ENCODE data around the gene ERC1.
A peak's percentile ranks its signal among the peaks of the same experiment; 100 is the strongest.

Gene ERC1

DNA sequence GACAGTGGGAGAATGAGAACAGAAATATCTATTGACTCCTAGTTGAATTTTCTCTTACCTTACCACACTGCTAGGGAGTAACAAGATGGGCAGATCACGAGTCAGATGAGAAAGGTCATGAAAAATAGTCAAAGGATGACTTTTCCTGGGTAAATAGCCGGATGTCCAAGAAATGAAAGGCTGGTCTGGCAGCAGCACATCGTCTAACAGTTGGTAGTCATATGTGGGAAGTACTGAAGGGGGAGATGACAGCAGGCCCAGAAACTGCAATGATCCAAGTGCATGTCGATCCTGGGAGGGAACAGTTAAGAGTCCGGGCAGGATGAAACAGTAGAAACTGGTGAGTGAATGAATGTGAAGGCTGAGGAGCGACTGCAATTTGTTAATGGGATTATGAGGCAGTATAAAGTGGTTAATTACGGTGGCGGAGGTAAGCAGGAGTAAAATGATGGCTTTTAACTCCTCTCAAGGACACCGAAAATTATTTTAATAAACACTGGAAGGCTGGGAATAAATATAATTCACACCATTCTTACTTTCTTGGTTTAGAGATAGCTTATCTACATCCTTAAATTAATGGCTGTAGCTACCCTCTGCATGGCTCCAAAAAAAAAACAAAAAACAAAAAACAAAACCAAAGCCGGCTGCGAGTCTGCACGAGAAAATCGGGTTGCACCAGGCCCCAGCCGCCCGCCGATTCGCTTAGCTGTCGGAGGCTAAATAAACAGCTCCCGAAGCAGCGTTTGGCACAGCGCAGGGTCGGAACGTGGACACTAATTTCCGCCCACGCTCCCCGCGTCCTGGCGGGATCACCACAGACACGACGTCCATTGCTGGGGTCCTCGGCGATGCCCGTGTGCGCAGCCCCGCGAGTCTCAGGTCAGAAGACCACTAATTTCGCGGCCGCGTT is 1.0 kb upstream of the ERC1 start (continued):
- TF ChIP-seq, protein P1, sequence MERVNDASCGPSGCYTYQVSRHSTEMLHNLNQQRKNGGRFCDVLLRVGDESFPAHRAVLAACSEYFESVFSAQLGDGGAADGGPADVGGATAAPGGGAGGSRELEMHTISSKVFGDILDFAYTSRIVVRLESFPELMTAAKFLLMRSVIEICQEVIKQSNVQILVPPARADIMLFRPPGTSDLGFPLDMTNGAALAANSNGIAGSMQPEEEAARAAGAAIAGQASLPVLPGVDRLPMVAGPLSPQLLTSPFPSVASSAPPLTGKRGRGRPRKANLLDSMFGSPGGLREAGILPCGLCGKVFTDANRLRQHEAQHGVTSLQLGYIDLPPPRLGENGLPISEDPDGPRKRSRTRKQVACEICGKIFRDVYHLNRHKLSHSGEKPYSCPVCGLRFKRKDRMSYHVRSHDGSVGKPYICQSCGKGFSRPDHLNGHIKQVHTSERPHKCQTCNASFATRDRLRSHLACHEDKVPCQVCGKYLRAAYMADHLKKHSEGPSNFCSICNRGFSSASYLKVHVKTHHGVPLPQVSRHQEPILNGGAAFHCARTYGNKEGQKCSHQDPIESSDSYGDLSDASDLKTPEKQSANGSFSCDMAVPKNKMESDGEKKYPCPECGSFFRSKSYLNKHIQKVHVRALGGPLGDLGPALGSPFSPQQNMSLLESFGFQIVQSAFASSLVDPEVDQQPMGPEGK (tag by site-specific recombination; IDR thresholded peaks at IDR 0.05) = no peak
- TF ChIP-seq ZNF510 (tag by site-specific recombination; IDR thresholded peaks at IDR 0.05; ENCODE audit: insufficient replicate concordance) (no peak), ZNF624 (tag by site-specific recombination; IDR thresholded peaks at IDR 0.05) (0 out of 2 replicates have a peak, but pooled peaks have one; percentile 40), ZNF114 (tag by site-specific recombination; IDR thresholded peaks at IDR 0.05) (no peak), ZNF140 (tag by site-specific recombination; IDR thresholded peaks at IDR 0.05) (no peak), ZNF677 (tag by site-specific recombination; IDR thresholded peaks at IDR 0.05) (0 out of 2 replicates have a peak, but pooled peaks have one; percentile 19), KLF16 (tag by site-specific recombination; IDR thresholded peaks at IDR 0.05) (no peak), ZNF571 (tag by site-specific recombination; IDR thresholded peaks at IDR 0.05) (no peak), ZNF626 (tag by site-specific recombination; IDR thresholded peaks at IDR 0.05) (no peak), BCL11B (tag by site-specific recombination; IDR thresholded peaks at IDR 0.05; ENCODE audit: low read depth) (no peak), SCRT2 (tag by site-specific recombination; IDR thresholded peaks at IDR 0.05) (0 out of 2 replicates have a peak, but pooled peaks have one; percentile 7), SP3 (tag by site-specific recombination; IDR thresholded peaks at IDR 0.05) (no peak), ZBTB8A (tag by site-specific recombination; IDR thresholded peaks at IDR 0.05) (no peak), ZNF169 (tag by site-specific recombination; IDR thresholded peaks at IDR 0.05) (no peak), ZNF654 (tag by site-specific recombination; IDR thresholded peaks at IDR 0.05; ENCODE audit: low read depth) (no peak), ZNF292 (tag by site-specific recombination; IDR thresholded peaks at IDR 0.05; ENCODE audit: borderline replicate concordance, low read depth) (no peak), ZBTB7A (tag by site-specific recombination; IDR thresholded peaks at IDR 0.05; ENCODE audit: low read depth) (no peak), ZNF501 (tag by site-specific recombination; IDR thresholded peaks at IDR 0.05) (0 out of 2 replicates have a peak, but pooled peaks have one; percentile 27), TCF7L2 (IDR thresholded peaks at IDR 0.05; ENCODE audit: borderline replicate concordance, low read depth, low read length) (no peak), PRDM1 (tag by site-specific recombination; IDR thresholded peaks at IDR 0.05) (peak; percentile 82), ZNF23 (tag by site-specific recombination; IDR thresholded peaks at IDR 0.05; ENCODE audit: borderline replicate concordance) (no peak), ZNF174 (tag by site-specific recombination; IDR thresholded peaks at IDR 0.05) (no peak), MYNN (tag by site-specific recombination; IDR thresholded peaks at IDR 0.05; ENCODE audit: borderline replicate concordance) (peak; percentile 90), OSR2 (tag by site-specific recombination; IDR thresholded peaks at IDR 0.05) (peak; percentile 10), ZNF266 (tag by site-specific recombination; IDR thresholded peaks at IDR 0.05; ENCODE audit: low read depth) (no peak)
- TF ChIP-seq, protein P2, sequence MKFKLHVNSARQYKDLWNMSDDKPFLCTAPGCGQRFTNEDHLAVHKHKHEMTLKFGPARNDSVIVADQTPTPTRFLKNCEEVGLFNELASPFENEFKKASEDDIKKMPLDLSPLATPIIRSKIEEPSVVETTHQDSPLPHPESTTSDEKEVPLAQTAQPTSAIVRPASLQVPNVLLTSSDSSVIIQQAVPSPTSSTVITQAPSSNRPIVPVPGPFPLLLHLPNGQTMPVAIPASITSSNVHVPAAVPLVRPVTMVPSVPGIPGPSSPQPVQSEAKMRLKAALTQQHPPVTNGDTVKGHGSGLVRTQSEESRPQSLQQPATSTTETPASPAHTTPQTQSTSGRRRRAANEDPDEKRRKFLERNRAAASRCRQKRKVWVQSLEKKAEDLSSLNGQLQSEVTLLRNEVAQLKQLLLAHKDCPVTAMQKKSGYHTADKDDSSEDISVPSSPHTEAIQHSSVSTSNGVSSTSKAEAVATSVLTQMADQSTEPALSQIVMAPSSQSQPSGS (tag by site-specific recombination; IDR thresholded peaks at IDR 0.05; ENCODE audit: low read depth) = no peak
- TF ChIP-seq, protein P3, sequence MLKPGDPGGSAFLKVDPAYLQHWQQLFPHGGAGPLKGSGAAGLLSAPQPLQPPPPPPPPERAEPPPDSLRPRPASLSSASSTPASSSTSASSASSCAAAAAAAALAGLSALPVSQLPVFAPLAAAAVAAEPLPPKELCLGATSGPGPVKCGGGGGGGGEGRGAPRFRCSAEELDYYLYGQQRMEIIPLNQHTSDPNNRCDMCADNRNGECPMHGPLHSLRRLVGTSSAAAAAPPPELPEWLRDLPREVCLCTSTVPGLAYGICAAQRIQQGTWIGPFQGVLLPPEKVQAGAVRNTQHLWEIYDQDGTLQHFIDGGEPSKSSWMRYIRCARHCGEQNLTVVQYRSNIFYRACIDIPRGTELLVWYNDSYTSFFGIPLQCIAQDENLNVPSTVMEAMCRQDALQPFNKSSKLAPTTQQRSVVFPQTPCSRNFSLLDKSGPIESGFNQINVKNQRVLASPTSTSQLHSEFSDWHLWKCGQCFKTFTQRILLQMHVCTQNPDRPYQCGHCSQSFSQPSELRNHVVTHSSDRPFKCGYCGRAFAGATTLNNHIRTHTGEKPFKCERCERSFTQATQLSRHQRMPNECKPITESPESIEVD (tag by site-specific recombination; IDR thresholded peaks at IDR 0.05) = 0 out of 2 replicates have a peak, but pooled peaks have one; percentile 14
- TF ChIP-seq, protein P4, sequence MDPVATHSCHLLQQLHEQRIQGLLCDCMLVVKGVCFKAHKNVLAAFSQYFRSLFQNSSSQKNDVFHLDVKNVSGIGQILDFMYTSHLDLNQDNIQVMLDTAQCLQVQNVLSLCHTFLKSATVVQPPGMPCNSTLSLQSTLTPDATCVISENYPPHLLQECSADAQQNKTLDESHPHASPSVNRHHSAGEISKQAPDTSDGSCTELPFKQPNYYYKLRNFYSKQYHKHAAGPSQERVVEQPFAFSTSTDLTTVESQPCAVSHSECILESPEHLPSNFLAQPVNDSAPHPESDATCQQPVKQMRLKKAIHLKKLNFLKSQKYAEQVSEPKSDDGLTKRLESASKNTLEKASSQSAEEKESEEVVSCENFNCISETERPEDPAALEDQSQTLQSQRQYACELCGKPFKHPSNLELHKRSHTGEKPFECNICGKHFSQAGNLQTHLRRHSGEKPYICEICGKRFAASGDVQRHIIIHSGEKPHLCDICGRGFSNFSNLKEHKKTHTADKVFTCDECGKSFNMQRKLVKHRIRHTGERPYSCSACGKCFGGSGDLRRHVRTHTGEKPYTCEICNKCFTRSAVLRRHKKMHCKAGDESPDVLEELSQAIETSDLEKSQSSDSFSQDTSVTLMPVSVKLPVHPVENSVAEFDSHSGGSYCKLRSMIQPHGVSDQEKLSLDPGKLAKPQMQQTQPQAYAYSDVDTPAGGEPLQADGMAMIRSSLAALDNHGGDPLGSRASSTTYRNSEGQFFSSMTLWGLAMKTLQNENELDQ (tag by site-specific recombination; IDR thresholded peaks at IDR 0.05; ENCODE audit: low read depth) = no peak
- TF ChIP-seq, protein P5, sequence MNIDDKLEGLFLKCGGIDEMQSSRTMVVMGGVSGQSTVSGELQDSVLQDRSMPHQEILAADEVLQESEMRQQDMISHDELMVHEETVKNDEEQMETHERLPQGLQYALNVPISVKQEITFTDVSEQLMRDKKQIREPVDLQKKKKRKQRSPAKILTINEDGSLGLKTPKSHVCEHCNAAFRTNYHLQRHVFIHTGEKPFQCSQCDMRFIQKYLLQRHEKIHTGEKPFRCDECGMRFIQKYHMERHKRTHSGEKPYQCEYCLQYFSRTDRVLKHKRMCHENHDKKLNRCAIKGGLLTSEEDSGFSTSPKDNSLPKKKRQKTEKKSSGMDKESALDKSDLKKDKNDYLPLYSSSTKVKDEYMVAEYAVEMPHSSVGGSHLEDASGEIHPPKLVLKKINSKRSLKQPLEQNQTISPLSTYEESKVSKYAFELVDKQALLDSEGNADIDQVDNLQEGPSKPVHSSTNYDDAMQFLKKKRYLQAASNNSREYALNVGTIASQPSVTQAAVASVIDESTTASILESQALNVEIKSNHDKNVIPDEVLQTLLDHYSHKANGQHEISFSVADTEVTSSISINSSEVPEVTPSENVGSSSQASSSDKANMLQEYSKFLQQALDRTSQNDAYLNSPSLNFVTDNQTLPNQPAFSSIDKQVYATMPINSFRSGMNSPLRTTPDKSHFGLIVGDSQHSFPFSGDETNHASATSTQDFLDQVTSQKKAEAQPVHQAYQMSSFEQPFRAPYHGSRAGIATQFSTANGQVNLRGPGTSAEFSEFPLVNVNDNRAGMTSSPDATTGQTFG (tag by site-specific recombination; IDR thresholded peaks at IDR 0.05; ENCODE audit: borderline replicate concordance) = no peak; the same call in 1 of the 2 replicates
